SK-N-SH (cell line): Measurements from ENCODE around the gene FAM83D. TPM values are rescaled to one million over a fixed set of nuclear protein-coding genes. Genes with fewer than 3 reads are reported as not detected.

Experiments
- CTCF ChIA-PET: fragments of 300-600, 350-600 bp; formaldehyde crosslinking; extraction: SDS; loops from one replicate; lab custom pipeline; 2021; lab: Yijun Ruan, JAX
- POLR2A ChIA-PET: fragments of 350-600 bp; sonication (Branson Sonifier 250); formaldehyde crosslinking; extraction: SDS; loops from one replicate; lab custom pipeline; 2020; ENCODE audit warnings: antibody characterized with exemption, inconsistent platforms; lab: Yijun Ruan, JAX
- DNase-seq: peaks from one replicate; pipeline ENCODE4 v3.0.0; 2012
- H2AFZ ChIP-seq: fragments of 200-600 bp; sonication (generic); 2 replicates; pipeline ENCODE4 v1.8.1; 2016; ENCODE audit warnings: antibody characterized with exemption, mild to moderate bottlenecking, low read depth
- H3F3A ChIP-seq: fragments of 200-600 bp; sonication (generic); replicated peaks from 2 replicates; pipeline ENCODE3; 2016; ENCODE audit warnings: antibody characterized with exemption, mild to moderate bottlenecking; ENCODE audit not compliant: insufficient read depth
- H3K27ac ChIP-seq, 2 experiments: fragments of 200-500 bp in 1 of 2; fragments of 200-600 bp in 1 of 2; sonication (Bioruptor generic) in 1 of 2; sonication (generic), shearing (Covaris generic) in 1 of 2; 2 replicates each; pipeline versions ENCODE4 v1.5.1 to v1.6.1; 2014 to 2016; ENCODE audit warnings: low read depth in 2 of 2, inconsistent platforms in 1 of 2, low read length in 1 of 2, mild to moderate bottlenecking in 1 of 2, mixed read lengths in 1 of 2
- H3K27me3 ChIP-seq: fragments of 200-600 bp; sonication (generic), shearing (Covaris generic); 2 replicates; pipeline ENCODE4 v1.6.1; 2016; ENCODE audit warnings: mixed run types; ENCODE audit not compliant: insufficient read depth
- H3K36me3 ChIP-seq, 2 experiments: fragments of 200-500 bp in 1 of 2; fragments of 200-600 bp in 1 of 2; sonication (Bioruptor generic) in 1 of 2; sonication (generic) in 1 of 2; replicated peaks in 1 of 2; 2 replicates each; pipeline versions ENCODE3 to v1.5.1; 2014 to 2016; ENCODE audit warnings: low read length in 1 of 2, mild to moderate bottlenecking in 1 of 2; ENCODE audit not compliant: insufficient read depth in 2 of 2, control insufficient read depth in 1 of 2
- H3K4me1 ChIP-seq, 2 experiments: fragments of 200-500 bp in 1 of 2; fragments of 200-600 bp in 1 of 2; sonication (Bioruptor generic) in 1 of 2; sonication (generic), shearing (Covaris generic) in 1 of 2; 2 replicates each; pipeline versions ENCODE4 v1.5.1 to v1.6.1; 2014 to 2016; ENCODE audit warnings: low read depth in 1 of 2, low read length in 1 of 2, mixed run types in 1 of 2; ENCODE audit not compliant: insufficient read depth in 2 of 2, control insufficient read depth in 1 of 2
- H3K4me2 ChIP-seq: fragments of 200-600 bp; sonication (generic), shearing (Covaris generic); 2 replicates; pipeline ENCODE4 v1.6.1; 2017; ENCODE audit warnings: mixed run types
- H3K4me3 ChIP-seq, 2 experiments: fragments of 200-500 bp in 1 of 2; fragments of 200-600 bp in 1 of 2; sonication (Bioruptor generic) in 1 of 2; sonication (generic), shearing (Covaris generic) in 1 of 2; 2 replicates each; pipeline versions ENCODE4 v1.5.1 to v1.8.1; 2014 to 2016; ENCODE audit warnings: low read depth in 2 of 2, inconsistent platforms in 1 of 2, low read length in 1 of 2, mild to moderate bottlenecking in 1 of 2, mixed read lengths in 1 of 2, moderate library complexity in 1 of 2
- H3K79me2 ChIP-seq: fragments of 200-600 bp; sonication (generic); 2 replicates; pipeline ENCODE4 v1.8.1; 2017; ENCODE audit warnings: mild to moderate bottlenecking; ENCODE audit not compliant: insufficient read depth
- H3K9ac ChIP-seq: fragments of 200-600 bp; sonication (generic); 2 replicates; pipeline ENCODE4 v1.6.1; 2017; ENCODE audit warnings: mixed run types
- H3K9me2 ChIP-seq: fragments of 200-600 bp; sonication (generic); 2 replicates; pipeline ENCODE4 v1.6.1; 2017; ENCODE audit warnings: mixed run types
- H3K9me3 ChIP-seq: fragments of 200-600 bp; sonication (generic); 2 replicates; pipeline ENCODE4 v1.6.1; 2017; ENCODE audit warnings: mixed run types, mild to moderate bottlenecking, moderate library complexity
- H4K20me1 ChIP-seq: fragments of 200-600 bp; sonication (generic); 2 replicates; pipeline ENCODE4 v1.6.1; 2017; ENCODE audit warnings: mild to moderate bottlenecking, mixed run types; ENCODE audit not compliant: insufficient read depth
- CHD2 ChIP-seq: fragments of 150-350 bp; IDR thresholded peaks from 2 replicates; pipeline ENCODE4 v1.6.1; 2018; ENCODE audit warnings: low read length; ENCODE audit not compliant: partially characterized antibody
- FOSL2 ChIP-seq: IDR thresholded peaks from 2 replicates; pipeline ENCODE4 v1.4.0; 2012; ENCODE audit warnings: low read depth, mild to moderate bottlenecking, moderate library complexity, borderline replicate concordance
- FOXM1 ChIP-seq: IDR thresholded peaks from 2 replicates; pipeline ENCODE4 v1.4.0; 2012; ENCODE audit warnings: low read depth, mild to moderate bottlenecking
- GATA2 ChIP-seq: sonication (generic); formaldehyde crosslinking; IDR thresholded peaks from 2 replicates; pipeline ENCODE4 v1.5.0; 2020; ENCODE audit warnings: mild to moderate bottlenecking, missing genetic modification reagents
- IRF3 ChIP-seq: fragments of 150-350 bp; IDR thresholded peaks from 2 replicates; pipeline ENCODE4 v1.6.1; 2016; ENCODE audit warnings: mild to moderate bottlenecking, low read depth, low read length
- MXI1 ChIP-seq: IDR thresholded peaks from 2 replicates; pipeline ENCODE4 v1.6.1; 2012; ENCODE audit warnings: mild to moderate bottlenecking, low read depth, low read length, improper control_type of control experiment
- NFIC ChIP-seq: IDR thresholded peaks from 2 replicates; pipeline ENCODE4 v1.4.0; 2012; ENCODE audit warnings: borderline replicate concordance
- PBX3 ChIP-seq: IDR thresholded peaks from 2 replicates; pipeline ENCODE4; 2012
- REST ChIP-seq: IDR thresholded peaks from 2 replicates; pipeline ENCODE4 v1.6.1; 2012; ENCODE audit warnings: mild to moderate bottlenecking, low read depth, low read length, moderate library complexity
- SIN3A ChIP-seq: IDR thresholded peaks from 2 replicates; pipeline ENCODE4 v1.6.1; 2012; ENCODE audit warnings: low read depth, mild to moderate bottlenecking, low read length, moderate library complexity, borderline replicate concordance
- SMC3 ChIP-seq: IDR thresholded peaks from 2 replicates; pipeline ENCODE4 v1.6.1; 2012; ENCODE audit warnings: low read depth, low read length, improper control_type of control experiment
- USF1 ChIP-seq: IDR thresholded peaks from 2 replicates; pipeline ENCODE4 v1.4.0; 2012; ENCODE audit warnings: low read depth, borderline replicate concordance
- WGBS: methylation state at CpG from one replicate; pipeline ENCODE4 v1.1.6; 2017; ENCODE audit warnings: low lambda C conversion rate; 5-methylcytosine and 5-hydroxymethylcytosine counted together
- polyA plus RNA-seq, 3 experiments: library from polyadenylated mRNA; depleted of rRNA; stranded (reverse); fragments of >200 nt; gene quantifications; 2 replicates each; pipeline ENCODE4 v1.2.3, GENCODE V29; 2012

FAM83D gene
- polyA plus RNA-seq, 1 of the 3 experiments (the other 2 are of a cell fraction): 21.5 TPM

GRCh38 chr20:38880952-38881735 is 45.1 kb upstream of the FAM83D start (continued):
- TF ChIP-seq IRF3 (no peak), PBX3 (no peak), SMC3 (no peak), SIN3A (no peak), FOSL2 (no peak)

- H4K20me1 ChIP-seq: no peaks in the 10 kb centered on the region
- no peak for DNase-seq
- CTCF ChIA-PET: interaction anchor here (3.9 kb wide), 1 partner anchor 12 kb away, joined by 52 read pairs; no protein-coding TSS in a partner anchor
- no peak overlapping the region for H3K9ac ChIP-seq
- POLR2A ChIA-PET: interaction anchor here (0.6 to 3.0 kb wide), 3 partner anchors 7 to 80 kb away, joined by 3 to 50 read pairs (median 23); partner anchors contain the start of gene DHX35
- no peaks in the 10 kb centered on the region for H3K36me3 ChIP-seq
- no peaks in the 10 kb centered on the region for H3F3A ChIP-seq
- no peaks in the 10 kb centered on the region for H3K9me3 ChIP-seq
- H3K27ac ChIP-seq: peak overlapping the region in 1 of 2 experiments; percentile 99; a peak in 2 of 4 replicates
- H2AFZ ChIP-seq: no peak overlapping the region
- 81% methylated on average over 4 of the region's 4 CpGs for WGBS
- H3K4me2 ChIP-seq: no peak overlapping the region
- no peaks in the 10 kb centered on the region for H3K9me2 ChIP-seq
- TF ChIP-seq REST: no peak
- TF ChIP-seq GATA2 (CRISPR knock-in tag): no peak
- no peak for TF ChIP-seq MXI1
- no peak for TF ChIP-seq NFIC
- TF ChIP-seq CHD2: no peak
- no peak for TF ChIP-seq FOXM1
- TF ChIP-seq USF1: no peak
- TF ChIP-seq, all 33 proteins: peak for 0
- Histone ChIP-seq H3K27me3 (0 out of 2 replicates have a peak, but pooled peaks cover 4% of the 10 kb centered on the region), H3K79me2 (no peaks in the 10 kb centered on the region), H3K4me1 (peaks cover 0 to 78% of the 10 kb centered on the region in 2 experiments; a peak in 2 of 4 replicates), H3K4me3 (no peak overlapping the region)
These were observed 44.3 kb upstream of the FAM83D start for GRCh38 chr20:38881806-38882440.
